Activated naive CD4-positive, alpha-beta T cell treated with anti-CD3 and anti-CD28 coated beads, Interleukin-2, amount 10 ng/mL, durations not matched to agents 7 days and 5 days (primary cell): ENCODE measurements around the gene TTLL8.
A peak's percentile ranks its signal among the peaks of the same experiment; 100 is the strongest.

Experiments used
- CTCF ChIA-PET: fragments of 350-600 bp; sonication (Branson Sonifier 250); formaldehyde crosslinking; loops from one replicate; lab custom pipeline; 2021; ENCODE audit warnings: antibody characterized with exemption; lab: Charles Lee
- DNase-seq: peaks from one replicate; pipeline ENCODE4 v3.0.0-alpha.2; 2020
- H3K27ac Mint-ChIP-seq: one replicate; pipeline ENCODE4 v1.8.0; 2021; ENCODE audit warnings: mild to moderate bottlenecking, moderate library complexity, mixed read lengths
- H3K27me3 Mint-ChIP-seq: one replicate; pipeline ENCODE4 v1.8.0; 2021; ENCODE audit warnings: mild to moderate bottlenecking, mixed read lengths
- H3K36me3 Mint-ChIP-seq: one replicate; pipeline ENCODE4 v1.8.0; 2021; ENCODE audit warnings: mixed read lengths
- H3K4me1 Mint-ChIP-seq: one replicate; pipeline ENCODE4 v1.8.0; 2021; ENCODE audit warnings: mixed read lengths
- H3K4me3 Mint-ChIP-seq: one replicate; pipeline ENCODE4 v1.8.0; 2021; ENCODE audit warnings: mild to moderate bottlenecking, moderate library complexity, mixed read lengths
- H3K9me3 Mint-ChIP-seq: one replicate; pipeline ENCODE4 v1.8.0; 2021; ENCODE audit warnings: mixed read lengths

Gene TTLL8

GRCh38 chr22:50032941-50033601, 25.0 kb downstream of the TTLL8 start:
- H3K9me3 Mint-ChIP-seq, result no peaks in the 10 kb centered on the region
- no peak overlapping the region for H3K27ac Mint-ChIP-seq
- CTCF ChIA-PET, result no interaction called here
- H3K27me3 Mint-ChIP-seq, result peaks cover 65% of the 10 kb centered on the region
- no peak overlapping the region for H3K4me3 Mint-ChIP-seq
- H3K36me3 Mint-ChIP-seq, result no peaks in the 10 kb centered on the region
- no peak for DNase-seq
- H3K4me1 Mint-ChIP-seq, result peaks cover 22% of the 10 kb centered on the region

GRCh38 chr22:50032109-50032871, 25.8 kb downstream of the TTLL8 start:
- no peak overlapping the region for H3K4me3 Mint-ChIP-seq
- no peaks in the 10 kb centered on the region for H3K36me3 Mint-ChIP-seq
- DNase-seq, result no peak
- CTCF ChIA-PET, result interaction anchor here (2.8 to 3.3 kb wide), 3 partner anchors 40 to 265 kb away, joined by 18 to 57 read pairs (median 26); no protein-coding TSS in a partner anchor
- H3K27me3 Mint-ChIP-seq, result peaks cover 68% of the 10 kb centered on the region
- H3K4me1 Mint-ChIP-seq, result peaks cover 22% of the 10 kb centered on the region
- no peaks in the 10 kb centered on the region for H3K9me3 Mint-ChIP-seq
- no peak overlapping the region for H3K27ac Mint-ChIP-seq

DNA sequence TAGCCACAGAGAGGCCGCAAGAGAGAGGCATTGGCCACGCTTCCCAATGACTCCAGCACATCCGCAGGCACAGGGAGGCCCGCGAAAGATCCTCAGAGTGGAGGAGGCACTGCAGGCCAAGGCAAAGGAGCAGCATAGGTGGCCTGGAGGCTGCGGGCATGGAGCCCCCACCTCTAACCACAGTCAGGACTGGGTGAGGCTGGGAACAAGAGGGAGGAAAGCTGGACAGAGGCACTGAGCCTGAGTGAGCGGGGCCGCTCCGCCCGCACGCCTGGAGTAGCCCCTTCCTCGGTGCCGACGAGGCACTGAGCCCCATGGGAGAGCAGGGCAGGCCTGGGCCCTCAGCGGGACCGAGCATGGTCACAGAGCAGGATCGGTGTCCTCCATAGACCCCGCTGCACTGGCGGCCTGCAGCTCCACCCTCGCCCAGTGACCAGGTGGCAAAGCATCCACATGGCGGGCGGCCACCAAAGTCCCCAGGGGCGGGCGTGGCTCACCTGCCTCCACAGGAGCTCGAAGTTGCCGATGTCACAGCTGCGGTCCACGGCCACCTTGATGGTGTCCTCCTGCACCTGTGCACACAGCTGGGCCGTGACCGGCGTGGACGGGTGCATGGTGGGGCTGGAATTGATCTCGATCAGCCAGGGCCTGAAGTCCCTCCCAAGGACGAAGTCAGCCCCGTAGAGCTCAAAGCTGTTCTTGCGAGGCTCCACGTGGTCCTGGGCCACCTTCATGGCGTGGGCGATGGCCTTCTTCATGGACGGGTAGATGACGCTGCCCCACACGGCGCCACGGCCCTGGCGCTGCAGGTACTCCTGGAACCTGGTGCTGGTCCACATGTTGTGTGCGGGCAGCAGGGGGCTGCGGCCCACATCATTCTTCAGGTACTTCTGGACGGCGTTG, 26.7 kb downstream of the TTLL8 start:
- H3K9me3 Mint-ChIP-seq, result no peaks in the 10 kb centered on the region
- H3K4me1 Mint-ChIP-seq, result peaks cover 20% of the 10 kb centered on the region
- CTCF ChIA-PET, result interaction anchor here (0.9 to 3.3 kb wide), 8 partner anchors 20 to 264 kb away, joined by 3 to 57 read pairs (median 5); no protein-coding TSS in a partner anchor
- H3K27me3 Mint-ChIP-seq, result peaks cover 63% of the 10 kb centered on the region
- no peak for DNase-seq
- no peaks in the 10 kb centered on the region for H3K36me3 Mint-ChIP-seq
- H3K4me3 Mint-ChIP-seq, result no peak overlapping the region
- no peak overlapping the region for H3K27ac Mint-ChIP-seq

DNA sequence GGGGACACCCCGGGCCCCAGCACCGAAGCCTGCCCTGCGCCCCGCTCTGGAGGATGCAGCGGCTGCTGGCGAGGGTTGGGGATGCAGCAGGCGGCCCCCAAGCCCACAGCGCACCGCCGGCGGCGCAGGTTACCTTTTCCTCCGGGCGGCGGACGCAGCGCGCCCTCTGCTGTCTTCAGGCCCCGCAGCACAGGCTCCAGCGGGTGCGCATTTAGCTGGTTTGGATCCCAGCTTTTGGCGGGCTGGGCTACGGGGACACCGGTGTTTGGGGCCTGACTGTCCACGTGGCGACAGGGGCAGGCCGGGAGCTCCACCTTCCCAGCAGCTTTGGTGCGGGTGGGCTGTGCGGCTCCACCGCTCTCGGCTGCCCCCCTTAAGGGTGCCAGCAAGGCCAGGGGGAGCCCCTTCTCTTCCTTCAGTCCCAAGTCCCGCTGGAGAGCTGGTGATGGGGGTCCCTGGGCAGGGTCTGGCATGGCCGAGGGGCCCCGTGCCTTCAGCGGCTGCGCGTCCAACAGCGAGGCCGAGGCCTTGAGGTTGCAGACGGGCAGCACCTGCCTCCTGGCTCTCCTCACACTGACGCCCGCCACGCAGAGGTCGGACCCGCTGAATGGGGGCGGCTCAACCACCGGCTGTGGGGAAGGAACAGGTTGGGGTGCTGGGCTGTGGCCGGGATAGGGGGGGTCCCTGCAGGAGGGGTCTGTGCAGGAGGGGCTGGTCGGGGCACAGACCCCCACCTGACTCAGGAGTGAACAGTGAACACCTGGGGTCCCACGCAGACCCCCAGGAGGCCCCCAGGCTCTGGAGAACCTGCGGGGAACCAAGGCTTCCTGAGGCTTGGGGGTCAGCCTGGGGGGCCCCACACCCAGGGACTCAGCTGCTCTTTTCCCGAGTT, 27.6 kb downstream of the TTLL8 start:
- Mint-ChIP-seq H3K9me3 (no peaks in the 10 kb centered on the region), H3K4me3 (no peak overlapping the region), H3K4me1 (peaks cover 20% of the 10 kb centered on the region), H3K36me3 (no peaks in the 10 kb centered on the region), H3K27me3 (peaks cover 54% of the 10 kb centered on the region), H3K27ac (no peak overlapping the region)
- peak; percentile 90 for DNase-seq
- CTCF ChIA-PET, result interaction anchor here (0.6 to 3.3 kb wide), 20 partner anchors 10 to 268 kb away, joined by 3 to 57 read pairs (median 4); no protein-coding TSS in a partner anchor

- H3K9me3 Mint-ChIP-seq, result no peaks in the 10 kb centered on the region
- CTCF ChIA-PET, result interaction anchor here (1.0 to 1.2 kb wide), 2 partner anchors 34 to 97 kb away, joined by 3 read pairs; no protein-coding TSS in a partner anchor
- H3K36me3 Mint-ChIP-seq, result no peaks in the 10 kb centered on the region
- H3K4me3 Mint-ChIP-seq, result no peak overlapping the region
- no peak for DNase-seq
- H3K4me1 Mint-ChIP-seq, result peaks cover 5% of the 10 kb centered on the region
- H3K27ac Mint-ChIP-seq, result no peak overlapping the region
- peaks cover 29% of the 10 kb centered on the region for H3K27me3 Mint-ChIP-seq
Measured at GRCh38 chr22:50027639-50028537, 30.2 kb downstream of the TTLL8 start.

DNA sequence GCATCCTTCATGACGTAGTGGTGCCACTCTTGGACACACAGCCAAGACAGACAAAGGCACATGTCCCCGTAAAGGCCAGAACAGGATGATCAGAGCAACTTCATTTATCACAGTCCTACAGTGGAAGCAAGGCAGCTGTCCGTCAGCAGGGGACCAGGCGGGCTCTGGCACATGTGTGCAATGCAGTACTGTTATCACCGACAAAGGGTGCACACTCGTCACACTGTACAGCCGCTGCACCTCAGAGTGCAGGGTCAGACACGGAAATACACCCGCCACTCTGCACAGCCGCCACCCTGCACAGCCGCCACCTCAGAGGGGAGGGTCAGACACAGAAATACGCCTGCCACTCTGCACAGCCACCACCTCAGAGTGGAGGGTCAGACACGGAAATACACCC, 32.1 kb downstream of the TTLL8 start:
- H3K4me3 Mint-ChIP-seq, result no peak overlapping the region
- H3K9me3 Mint-ChIP-seq, result no peaks in the 10 kb centered on the region
- H3K4me1 Mint-ChIP-seq, result peaks cover 5% of the 10 kb centered on the region
- CTCF ChIA-PET, result no interaction called here
- peaks cover 11% of the 10 kb centered on the region for H3K27me3 Mint-ChIP-seq
- H3K36me3 Mint-ChIP-seq, result no peaks in the 10 kb centered on the region
- DNase-seq, result no peak
- H3K27ac Mint-ChIP-seq, result no peak overlapping the region

- Mint-ChIP-seq H3K4me3 (no peak overlapping the region), H3K27ac (no peak overlapping the region), H3K27me3 (peaks cover 3% of the 10 kb centered on the region), H3K4me1 (peaks cover 19% of the 10 kb centered on the region), H3K9me3 (no peaks in the 10 kb centered on the region), H3K36me3 (no peaks in the 10 kb centered on the region)
- CTCF ChIA-PET, result no interaction called here
- no peak for DNase-seq
Measured at GRCh38 chr22:50022171-50022819, 35.8 kb downstream of the TTLL8 start.

DNA sequence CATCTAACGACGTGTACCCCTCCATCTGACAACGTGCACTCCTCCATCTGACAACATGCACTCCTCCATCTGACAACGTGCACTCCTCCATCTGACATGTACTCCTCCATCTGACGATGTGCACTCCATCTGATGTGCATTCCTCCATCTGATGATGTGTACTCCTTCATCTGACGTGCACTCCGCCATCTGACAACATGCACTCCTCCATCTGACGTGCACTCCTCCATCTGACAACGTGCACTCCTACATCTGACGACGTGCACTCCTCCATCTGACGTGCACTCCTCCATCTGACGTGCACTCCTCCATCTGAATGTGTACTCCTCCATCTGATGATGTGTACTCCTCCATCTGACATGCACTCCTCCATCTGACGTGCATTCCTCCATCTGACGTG, 37.5 kb downstream of the TTLL8 start:
- Mint-ChIP-seq H3K27me3 (peaks cover 8% of the 10 kb centered on the region), H3K36me3 (no peaks in the 10 kb centered on the region), H3K27ac (no peak overlapping the region), H3K4me3 (no peak overlapping the region), H3K9me3 (no peaks in the 10 kb centered on the region), H3K4me1 (peaks cover 30% of the 10 kb centered on the region)
- no peak for DNase-seq
- CTCF ChIA-PET, result no interaction called here

- H3K4me3 Mint-ChIP-seq, result no peak overlapping the region
- no peaks in the 10 kb centered on the region for H3K36me3 Mint-ChIP-seq
- no peak overlapping the region for H3K27ac Mint-ChIP-seq
- no peak for DNase-seq
- peaks cover 30% of the 10 kb centered on the region for H3K4me1 Mint-ChIP-seq
- H3K27me3 Mint-ChIP-seq, result peaks cover 15% of the 10 kb centered on the region
- CTCF ChIA-PET, result no interaction called here
- H3K9me3 Mint-ChIP-seq, result no peaks in the 10 kb centered on the region
Measured at GRCh38 chr22:50019316-50019715, 38.8 kb downstream of the TTLL8 start.

GRCh38 chr22:50018608-50019285, 39.4 kb downstream of the TTLL8 start:
- Mint-ChIP-seq H3K36me3 (no peaks in the 10 kb centered on the region), H3K4me1 (peaks cover 30% of the 10 kb centered on the region), H3K27ac (no peak overlapping the region), H3K4me3 (no peak overlapping the region), H3K9me3 (no peaks in the 10 kb centered on the region), H3K27me3 (peaks cover 20% of the 10 kb centered on the region)
- CTCF ChIA-PET, result interaction anchor here (1.0 kb wide), 1 partner anchor 87 kb away, joined by 5 read pairs; no protein-coding TSS in a partner anchor
- no peak for DNase-seq

GRCh38 chr22:50017701-50018224, 40.3 kb downstream of the TTLL8 start:
- no peak overlapping the region for H3K4me3 Mint-ChIP-seq
- peak overlapping the region; percentile 63 for H3K27ac Mint-ChIP-seq
- peaks cover 30% of the 10 kb centered on the region for H3K4me1 Mint-ChIP-seq
- no peaks in the 10 kb centered on the region for H3K9me3 Mint-ChIP-seq
- no peaks in the 10 kb centered on the region for H3K36me3 Mint-ChIP-seq
- DNase-seq, result no peak
- H3K27me3 Mint-ChIP-seq, result peaks cover 30% of the 10 kb centered on the region
- CTCF ChIA-PET, result interaction anchor here (1.0 kb wide), 1 partner anchor 86 kb away, joined by 5 read pairs; no protein-coding TSS in a partner anchor
